ENCODE results near the gene ACTR1A.

ACTR1A gene

DNA sequence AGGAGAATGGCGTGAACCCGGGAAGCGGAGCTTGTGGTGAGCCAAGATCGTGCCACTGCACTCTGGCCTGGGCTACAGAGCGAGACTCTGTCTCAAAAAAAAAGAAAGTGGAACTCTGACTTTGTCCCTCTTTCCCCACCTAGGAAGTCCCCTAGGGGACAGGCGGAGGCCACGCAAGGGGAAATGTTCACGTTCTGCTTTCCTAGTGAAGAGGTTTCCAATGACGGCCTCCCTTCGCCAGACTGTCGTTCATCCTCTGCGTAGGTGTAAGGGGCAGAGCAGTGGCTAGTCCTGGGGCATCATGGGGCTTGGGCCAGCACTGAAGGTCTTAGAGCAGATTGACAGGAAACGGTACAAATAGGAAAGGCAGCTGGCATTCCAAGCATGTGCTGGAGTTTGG is 31.8 kb upstream of the ACTR1A start:
- TF ChIP-seq, protein P1, sequence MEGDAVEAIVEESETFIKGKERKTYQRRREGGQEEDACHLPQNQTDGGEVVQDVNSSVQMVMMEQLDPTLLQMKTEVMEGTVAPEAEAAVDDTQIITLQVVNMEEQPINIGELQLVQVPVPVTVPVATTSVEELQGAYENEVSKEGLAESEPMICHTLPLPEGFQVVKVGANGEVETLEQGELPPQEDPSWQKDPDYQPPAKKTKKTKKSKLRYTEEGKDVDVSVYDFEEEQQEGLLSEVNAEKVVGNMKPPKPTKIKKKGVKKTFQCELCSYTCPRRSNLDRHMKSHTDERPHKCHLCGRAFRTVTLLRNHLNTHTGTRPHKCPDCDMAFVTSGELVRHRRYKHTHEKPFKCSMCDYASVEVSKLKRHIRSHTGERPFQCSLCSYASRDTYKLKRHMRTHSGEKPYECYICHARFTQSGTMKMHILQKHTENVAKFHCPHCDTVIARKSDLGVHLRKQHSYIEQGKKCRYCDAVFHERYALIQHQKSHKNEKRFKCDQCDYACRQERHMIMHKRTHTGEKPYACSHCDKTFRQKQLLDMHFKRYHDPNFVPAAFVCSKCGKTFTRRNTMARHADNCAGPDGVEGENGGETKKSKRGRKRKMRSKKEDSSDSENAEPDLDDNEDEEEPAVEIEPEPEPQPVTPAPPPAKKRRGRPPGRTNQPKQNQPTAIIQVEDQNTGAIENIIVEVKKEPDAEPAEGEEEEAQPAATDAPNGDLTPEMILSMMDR (IDR thresholded peaks at IDR 0.05; ENCODE audit: insufficient read depth, low read length, poor library complexity, severe bottlenecking): no peak
- TF ChIP-seq EZH2phosphoT487 (conservative IDR thresholded peaks at IDR 0.05; ENCODE audit: low read length): no peak
- H3F3A ChIP-seq (ENCODE audit: insufficient read depth): no peaks in the 10 kb centered on the region
- H2AFZ ChIP-seq (ENCODE audit: low read depth, low read length, severe bottlenecking): no peak overlapping the region
- H3K36me3 ChIP-seq (ENCODE audit: low read length): no peaks in the 10 kb centered on the region
- H3K27ac ChIP-seq (ENCODE audit: low read depth, low read length): no peak overlapping the region
- no peaks in the 10 kb centered on the region for H4K20me1 ChIP-seq (ENCODE audit: low read depth, low read length)
- no peak overlapping the region for H3K4me3 ChIP-seq (ENCODE audit: insufficient read depth, low read length, poor library complexity, severe bottlenecking)
- H3K27me3 ChIP-seq (ENCODE audit: low read length): no peaks in the 10 kb centered on the region
- H3K9me2 ChIP-seq (replicated peaks; ENCODE audit: insufficient read depth, low read length): no peaks in the 10 kb centered on the region
- no peaks in the 10 kb centered on the region for H3K9me3 ChIP-seq (ENCODE audit: insufficient read depth, low read length)
- H3K79me2 ChIP-seq (ENCODE audit: insufficient read depth, low read length): no peaks in the 10 kb centered on the region
- no peak overlapping the region for H3K9ac ChIP-seq (ENCODE audit: low read length)
- no peak overlapping the region for H3K4me2 ChIP-seq (ENCODE audit: low read depth, low read length, poor library complexity, severe bottlenecking)

DNA sequence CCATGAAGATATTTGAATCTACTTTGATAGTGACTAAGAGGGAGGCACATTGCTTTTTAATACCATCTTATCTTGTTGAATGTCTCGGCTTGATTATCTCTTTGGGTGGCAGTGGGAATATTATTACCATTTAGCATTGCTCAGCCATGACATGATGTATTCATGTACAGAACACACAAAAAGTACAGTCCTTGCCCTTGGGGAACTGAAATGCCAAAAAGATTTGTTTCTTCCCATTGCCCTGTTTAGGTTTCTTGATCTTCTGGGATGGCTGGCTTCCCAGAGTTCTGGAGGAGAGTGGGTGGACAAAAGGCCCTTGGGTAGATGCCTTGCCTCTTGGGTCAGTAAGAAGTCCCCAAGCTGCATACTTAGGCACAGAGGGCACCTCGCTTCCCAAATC is 25.0 kb upstream of the ACTR1A start:
- H3F3A ChIP-seq (ENCODE audit: insufficient read depth): no peaks in the 10 kb centered on the region
- no peaks in the 10 kb centered on the region for H3K79me2 ChIP-seq (ENCODE audit: insufficient read depth, low read length)
- no peak overlapping the region for H3K27ac ChIP-seq (ENCODE audit: low read depth, low read length)
- H3K4me2 ChIP-seq (ENCODE audit: low read depth, low read length, poor library complexity, severe bottlenecking): no peak overlapping the region
- no peaks in the 10 kb centered on the region for H3K9me3 ChIP-seq (ENCODE audit: insufficient read depth, low read length)
- no peak overlapping the region for H2AFZ ChIP-seq (ENCODE audit: low read depth, low read length, severe bottlenecking)
- H3K27me3 ChIP-seq (ENCODE audit: low read length): no peaks in the 10 kb centered on the region
- H3K9ac ChIP-seq (ENCODE audit: low read length): no peak overlapping the region
- TF ChIP-seq, protein P1 (IDR thresholded peaks at IDR 0.05; ENCODE audit: insufficient read depth, low read length, poor library complexity, severe bottlenecking): no peak
- TF ChIP-seq EZH2phosphoT487 (conservative IDR thresholded peaks at IDR 0.05; ENCODE audit: low read length): no peak
- no peaks in the 10 kb centered on the region for H3K9me2 ChIP-seq (replicated peaks; ENCODE audit: insufficient read depth, low read length)
- no peak overlapping the region for H3K4me3 ChIP-seq (ENCODE audit: insufficient read depth, low read length, poor library complexity, severe bottlenecking)
- H4K20me1 ChIP-seq (ENCODE audit: low read depth, low read length): no peaks in the 10 kb centered on the region
- no peaks in the 10 kb centered on the region for H3K36me3 ChIP-seq (ENCODE audit: low read length)

DNA sequence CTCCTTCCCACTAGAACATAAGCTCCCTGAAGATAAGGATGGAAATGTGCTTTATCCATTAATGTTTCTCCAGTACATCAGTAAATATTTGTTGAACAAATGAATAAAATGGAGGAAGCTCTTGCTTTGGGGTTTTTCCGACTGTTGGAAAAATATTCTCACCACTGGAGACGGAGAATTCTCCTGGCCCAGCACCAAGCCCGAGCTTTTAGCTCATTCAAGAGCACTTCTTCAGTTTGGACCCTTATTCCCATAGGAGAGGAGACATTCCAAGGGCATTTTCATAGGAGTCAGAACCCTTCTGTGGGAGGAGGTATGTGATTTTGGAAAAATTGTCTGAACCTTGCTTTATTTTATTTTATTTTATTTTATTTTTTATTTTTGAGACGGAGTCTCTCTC is 22.2 kb upstream of the ACTR1A start:
- Histone ChIP-seq H2AFZ (ENCODE audit: low read depth, low read length, severe bottlenecking) (no peak overlapping the region), H3K9me3 (ENCODE audit: insufficient read depth, low read length) (no peaks in the 10 kb centered on the region), H3K36me3 (ENCODE audit: low read length) (no peaks in the 10 kb centered on the region), H3K27me3 (ENCODE audit: low read length) (no peaks in the 10 kb centered on the region), H3F3A (ENCODE audit: insufficient read depth) (no peaks in the 10 kb centered on the region), H3K79me2 (ENCODE audit: insufficient read depth, low read length) (no peaks in the 10 kb centered on the region), H3K9me2 (replicated peaks; ENCODE audit: insufficient read depth, low read length) (no peaks in the 10 kb centered on the region), H3K9ac (ENCODE audit: low read length) (no peak overlapping the region), H3K4me3 (ENCODE audit: insufficient read depth, low read length, poor library complexity, severe bottlenecking) (no peak overlapping the region), H4K20me1 (ENCODE audit: low read depth, low read length) (no peaks in the 10 kb centered on the region), H3K4me2 (ENCODE audit: low read depth, low read length, poor library complexity, severe bottlenecking) (no peak overlapping the region), H3K27ac (ENCODE audit: low read depth, low read length) (no peak overlapping the region)
- TF ChIP-seq, protein P1 (IDR thresholded peaks at IDR 0.05; ENCODE audit: insufficient read depth, low read length, poor library complexity, severe bottlenecking): no peak
- no peak for TF ChIP-seq EZH2phosphoT487 (conservative IDR thresholded peaks at IDR 0.05; ENCODE audit: low read length)
